ENCODE results near the gene RPN1.

The RPN1 gene

GRCh38 chr3:128576290-128576689 is 74.3 kb downstream of the RPN1 start:
- no peak for DNase-seq

- DNase-seq = no peak
Observed at GRCh38 chr3:128575777-128576176, 74.8 kb downstream of the RPN1 start.

GRCh38 chr3:128573707-128574162 is 76.9 kb downstream of the RPN1 start:
- DNase-seq = no peak

- no peak for DNase-seq
Observed at GRCh38 chr3:128573160-128573559, 77.5 kb downstream of the RPN1 start.

- no peak for DNase-seq
Observed at GRCh38 chr3:128572644-128573105, 77.9 kb downstream of the RPN1 start.

- no peak for DNase-seq
Observed at GRCh38 chr3:128572013-128572412, 78.6 kb downstream of the RPN1 start.
